K562 (cell line): ENCODE data around the gene HEATR3. TPM values are rescaled to one million over a fixed set of nuclear protein-coding genes. Genes with fewer than 3 reads are reported as not detected.

Experiments
- ATAC-seq: fragments of 200-7000 bp; cut with Tn5 transposase; 3 replicates; pipeline ENCODE4 v1.9.1; 2020; ENCODE audit warnings: moderate library complexity
- BruUV-seq: library from RNA; stranded (reverse); fragments of 400-500 nt; replicated peaks from 2 replicates; lab custom pipeline; 2021; lab: Mats Ljungman, UMichigan
- CTCF ChIA-PET: fragments of 300-600 bp; formaldehyde crosslinking; extraction: SDS; loops from one replicate; lab custom pipeline; 2021; ENCODE audit warnings: low intra/inter-chr PET ratio; lab: Yijun Ruan, JAX
- POLR2A ChIA-PET: fragments of 300-600, 350-650 bp; sonication (Branson Sonifier 250); formaldehyde crosslinking; extraction: SDS; loops from one replicate; lab custom pipeline; 2021; ENCODE audit warnings: antibody characterized with exemption, inconsistent platforms; lab: Yijun Ruan, JAX
- DNase-seq, 4 experiments: peaks; one replicate each; pipeline versions ENCODE4 v3.0.0 to v3.0.0-alpha.2; 2011 to 2018; ENCODE audit warnings: low spot score in 3 of 4, mixed read lengths in 3 of 4; ENCODE audit errors: extremely low read depth in 1 of 4
- FAIRE-seq: peaks from 2 replicates; lab custom pipeline; 2011; peaks lifted over from hg19 to GRCh38; lab: Jason Lieb, UNC
- H2AFZ ChIP-seq: 2 replicates; pipeline ENCODE4 v1.6.0; 2011; ENCODE audit warnings: low read depth, low read length, control low read depth, inconsistent platforms
- H3K27ac ChIP-seq: fragments of 200-600 bp; 3 replicates; pipeline ENCODE4 v1.8.0; 2011; ENCODE audit warnings: low read depth, mild to moderate bottlenecking, control low read depth, inconsistent platforms, low read length, moderate library complexity, mixed read lengths; ENCODE audit errors: extremely low read depth
- H3K27me3 ChIP-seq, 2 experiments: fragments of 300-600 bp in 1 of 2; 2 replicates in 1 of 2; 3 replicates in 1 of 2; pipeline versions ENCODE4 v1.6.0 to v1.8.0; 2011; ENCODE audit warnings: inconsistent platforms in 2 of 2, low read length in 2 of 2, mild to moderate bottlenecking in 1 of 2, mixed read lengths in 1 of 2, moderate library complexity in 1 of 2; ENCODE audit not compliant: control insufficient read depth in 2 of 2, insufficient read depth in 2 of 2
- H3K36me3 ChIP-seq: fragments of 300-600 bp; 3 replicates; pipeline ENCODE4 v1.8.0; 2011; ENCODE audit warnings: mild to moderate bottlenecking, low read length, inconsistent platforms; ENCODE audit not compliant: control insufficient read depth, insufficient read depth
- H3K4me1 ChIP-seq, 2 experiments: fragments of 200-600 bp in 1 of 2; replicated peaks in 1 of 2; 2 replicates in 1 of 2; 3 replicates in 1 of 2; pipeline versions ENCODE4 v1.5.1 to v1.8.0; 2011; ENCODE audit warnings: inconsistent platforms in 2 of 2, low read length in 2 of 2, mild to moderate bottlenecking in 1 of 2, mixed read lengths in 1 of 2, moderate library complexity in 1 of 2; ENCODE audit not compliant: control insufficient read depth in 2 of 2, insufficient read depth in 2 of 2
- H3K4me2 ChIP-seq: 2 replicates; pipeline ENCODE4 v1.6.1; 2011; ENCODE audit warnings: low read length, control low read depth, inconsistent platforms, mixed read lengths; ENCODE audit not compliant: insufficient read depth
- H3K4me3 ChIP-seq: fragments of 200-600 bp; sonication (generic), shearing (Covaris generic); 2 replicates; pipeline ENCODE4 v1.5.1; 2016; ENCODE audit warnings: control low read depth, inconsistent platforms
- H3K79me2 ChIP-seq: fragments of 200-600 bp; 3 replicates; pipeline ENCODE4 v1.8.0; 2011; ENCODE audit warnings: low read length, inconsistent platforms; ENCODE audit not compliant: control insufficient read depth, insufficient read depth
- H3K9ac ChIP-seq, 2 experiments: 2 replicates each; pipeline versions ENCODE4 v1.6.0 to v1.6.1; 2011; ENCODE audit warnings: low read depth in 2 of 2, low read length in 2 of 2, control low read depth in 1 of 2, inconsistent platforms in 1 of 2, mild to moderate bottlenecking in 1 of 2, mixed read lengths in 1 of 2; ENCODE audit not compliant: insufficient read depth in 1 of 2
- H3K9me1 ChIP-seq: one replicate; pipeline ENCODE4 v1.6.0; 2011; ENCODE audit warnings: inconsistent platforms, mild to moderate bottlenecking, low read length, moderate library complexity; ENCODE audit not compliant: control insufficient read depth, insufficient read depth
- H3K9me3 ChIP-seq: replicated peaks from 2 replicates; pipeline ENCODE4 v1.5.1; 2011; ENCODE audit warnings: low read depth, low read length, inconsistent platforms; ENCODE audit not compliant: control insufficient read depth, insufficient read depth
- H4K20me1 ChIP-seq: replicated peaks from 2 replicates; pipeline ENCODE4 v1.6.1; 2011; ENCODE audit warnings: low read length, inconsistent platforms, mixed read lengths; ENCODE audit not compliant: control insufficient read depth, insufficient read depth
- CHD2 ChIP-seq: IDR thresholded peaks from 2 replicates; pipeline ENCODE4 v1.6.1; 2011; ENCODE audit warnings: low read depth, low read length
- GABPA ChIP-seq: fragments of 200-800 bp; sonication (Bioruptor generic); conservative IDR thresholded peaks from 2 replicates; pipeline ENCODE4 v1.6.1; 2016; ENCODE audit warnings: low read depth, missing genetic modification characterization, missing compliant biosample characterization
- KAT2B ChIP-seq: IDR thresholded peaks from one replicate; pipeline ENCODE4 v1.6.1; 2012; ENCODE audit warnings: low read depth, mild to moderate bottlenecking, control low read depth, inconsistent platforms, low read length, moderate library complexity
- KHSRP ChIP-seq: fragments of 450-650 bp; IDR thresholded peaks from 2 replicates; pipeline ENCODE4 v1.6.1; 2017
- LARP7 ChIP-seq: fragments of 450-650 bp; IDR thresholded peaks from 2 replicates; pipeline ENCODE4 v1.6.1; 2016
- MCM3 ChIP-seq: fragments of 450-650 bp; IDR thresholded peaks from 2 replicates; pipeline ENCODE4 v1.6.1; 2016
- MEIS2 ChIP-seq: fragments of 450-650 bp; IDR thresholded peaks from 2 replicates; pipeline ENCODE4 v1.6.1; 2014; ENCODE audit warnings: mild to moderate bottlenecking; ENCODE audit not compliant: partially characterized antibody
- NR3C1 ChIP-seq: sonication (generic); formaldehyde crosslinking; IDR thresholded peaks from 2 replicates; pipeline ENCODE4 v1.8.1; 2022; ENCODE audit warnings: missing genetic modification reagents
- RAD21 ChIP-seq, 2 experiments: fragments of 250-450 bp in 1 of 2; fragments of 450-650 bp in 1 of 2; sonication (Bioruptor Pico) in 1 of 2; formaldehyde crosslinking in 1 of 2; IDR thresholded peaks in 1 of 2; conservative IDR thresholded peaks in 1 of 2; 2 replicates each; pipeline versions ENCODE4 v1.4.0 to v1.8.0; 2020 to 2022; ENCODE audit warnings: mild to moderate bottlenecking in 2 of 2, moderate library complexity in 1 of 2
- RBM14 ChIP-seq: fragments of 200-400 bp; formaldehyde crosslinking; IDR thresholded peaks from 2 replicates; pipeline ENCODE4 v1.6.1; 2018; ENCODE audit warnings: low read depth, mild to moderate bottlenecking, low read length, moderate library complexity, borderline replicate concordance; ENCODE audit not compliant: insufficient read depth
- ZSCAN32 ChIP-seq: fragments of 450-650 bp; formaldehyde crosslinking; IDR thresholded peaks from 2 replicates; pipeline ENCODE4 v1.4.0; 2020; ENCODE audit warnings: mild to moderate bottlenecking, moderate library complexity
- WGBS: fragments of 100-300 bp; shearing (Covaris generic); methylation state at CpG from one replicate; pipeline ENCODE4 v1.1.6; 2016; ENCODE audit warnings: low coverage, mixed read lengths; ENCODE audit not compliant: insufficient coverage; ENCODE audit errors: missing lambda C conversion rate; 5-methylcytosine and 5-hydroxymethylcytosine counted together
- in situ Hi-C: fragments of 300-500 bp; cut with MboI; formaldehyde crosslinking; loops from 4 replicates; pipeline ENCODE4 v1.15.0; 2018; ENCODE audit warnings: inconsistent platforms, mixed read lengths
- intact Hi-C: fragments of 100-400 bp; cut with micrococcal nuclease; formaldehyde crosslinking; loops from 2 replicates; pipeline ENCODE4 v1.14.2; 2022
- polyA plus RNA-seq, 8 experiments: library from polyadenylated mRNA; depleted of rRNA in 4 of 8; stranded (reverse) in 5 of 8; unstranded in 3 of 8; fragments of >200 nt; fragmentation: Nextera tagmentation in 2 of 8; fragmentation: Illumina TruSeq in 1 of 8; extraction: Ambion mirVana in 2 of 8; extraction: Trizol in 1 of 8; gene quantifications; 2 replicates each; pipeline versions ENCODE4 v1.2.1 to v1.2.3, GENCODE V29; 2011 to 2014; ENCODE audit warnings: inconsistent platforms in 1 of 8, missing spikeins in 1 of 8
- total RNA-seq, 7 experiments: library from RNA; depleted of rRNA in 6 of 7; stranded (reverse); fragments of >200 nt in 6 of 7; fragmentation: Illumina TruSeq in 2 of 7; extraction: Trizol in 2 of 7; gene quantifications; 2 replicates each; pipeline versions ENCODE4 v1.2.1 to v1.2.3, GENCODE V29; 2011 to 2021; ENCODE audit warnings: low replicate concordance in 1 of 7
- TF ChIP-seq, protein P1 (sequence below), 2 experiments: fragments of 250-450 bp in 1 of 2; fragments of 450-650 bp in 1 of 2; sonication (Bioruptor Pico) in 1 of 2; IDR thresholded peaks; 2 replicates each; pipeline versions ENCODE4 v1.6.1 to v1.8.0; 2016 to 2021; ENCODE audit warnings: mild to moderate bottlenecking in 2 of 2, moderate library complexity in 2 of 2, missing compliant biosample characterization in 1 of 2, missing genetic modification characterization in 1 of 2
- TF ChIP-seq, protein P2 (sequence below): fragments of 250-450 bp; sonication (Bioruptor Pico); IDR thresholded peaks from 2 replicates; pipeline ENCODE4 v1.8.0; 2021; ENCODE audit warnings: moderate library complexity, mild to moderate bottlenecking, inconsistent platforms
- TF ChIP-seq, protein P3 (sequence below), 3 experiments: IDR thresholded peaks in 2 of 3; conservative IDR thresholded peaks in 1 of 3; 2 replicates each; pipeline ENCODE4 v1.5.1; 2011 to 2012; ENCODE audit warnings: low read length in 3 of 3, mild to moderate bottlenecking in 3 of 3, control low read depth in 2 of 3, improper control_type of control experiment in 1 of 3, inconsistent platforms in 1 of 3, low read depth in 1 of 3, mixed read lengths in 1 of 3, moderate library complexity in 1 of 3; ENCODE audit not compliant: insufficient read depth in 2 of 3

HEATR3 gene
- total and polyA plus RNA-seq, 9 of the 15 experiments (the other 6 are each of a cell fraction or from before 2014, with no cell fraction given) = 1.7 to 30.2 (median 18.8) TPM

DNA sequence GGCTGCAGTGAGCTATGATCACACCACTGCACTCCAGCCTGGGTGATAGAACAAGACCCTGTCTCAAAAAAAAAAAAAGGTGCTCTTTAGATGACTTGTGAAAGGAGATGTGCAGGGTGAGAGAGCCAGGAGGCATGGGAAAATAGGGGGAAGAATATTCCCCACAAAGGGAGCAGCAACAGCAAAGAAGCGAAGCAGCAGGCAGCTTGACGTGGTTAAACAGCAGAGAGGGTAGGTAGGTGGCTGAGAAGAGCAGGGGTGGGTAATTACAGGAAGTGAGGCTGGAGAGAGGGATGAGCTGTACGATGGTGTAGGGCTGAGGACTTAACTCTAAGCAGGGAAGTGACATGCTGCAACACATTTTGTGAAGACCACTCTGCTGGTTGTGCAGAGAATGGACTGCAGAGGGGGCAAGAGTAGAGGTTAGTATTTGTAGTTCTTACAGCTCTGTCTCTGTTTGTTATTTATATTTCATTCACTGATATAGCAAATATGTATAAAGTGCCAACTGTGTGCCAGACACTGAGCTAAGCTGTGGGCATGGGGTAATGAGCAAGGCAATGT lies 1.6 kb downstream of the HEATR3 start:
- H3K27me3 ChIP-seq = no peaks in the 10 kb centered on the region
- peaks cover 20% of the 10 kb centered on the region for H3K79me2 ChIP-seq
- H2AFZ ChIP-seq = no peak overlapping the region
- ATAC-seq (peak; percentile 62), FAIRE-seq (no peak), DNase-seq (peak in 2 of 4 experiments; percentile 23 to 50)
- in situ Hi-C loops = no loop called here
- H4K20me1 ChIP-seq = peaks cover 11% of the 10 kb centered on the region
- ChIA-PET POLR2A (interaction anchor here (0.6 to 1.7 kb wide), 6 partner anchors 17 to 1701 kb away, joined by 3 to 5 read pairs (median 3); no protein-coding TSS in a partner anchor), CTCF (interaction anchor here (1.1 kb wide), 1 partner anchor 143 kb away, joined by 3 read pairs; no protein-coding TSS in a partner anchor)
- H3K9me1 ChIP-seq = no peaks in the 10 kb centered on the region
- no TSS peak for BruUV-seq
- peak overlapping the region; percentile 21; the same call in 1 of the 2 replicates for H3K4me2 ChIP-seq
- 47% methylated on average over 3 of the region's 3 CpGs for WGBS
- no peaks in the 10 kb centered on the region for H3K9me3 ChIP-seq
- peak overlapping the region in 1 of 2 experiments; percentile 52; a peak in 2 of 4 replicates for H3K9ac ChIP-seq
- peaks cover 20 to 23% of the 10 kb centered on the region in 2 experiments; a peak in 4 of 5 replicates for H3K4me1 ChIP-seq
- intact Hi-C loops = loop anchor here (1.0 to 5.0 kb wide), 2 partner anchors 40 to 143 kb away; partner anchors contain the start of gene CNEP1R1
- no peak overlapping the region for H3K27ac ChIP-seq
- H3K36me3 ChIP-seq = peaks cover 27% of the 10 kb centered on the region
- no peak overlapping the region for H3K4me3 ChIP-seq
- TF ChIP-seq GABPA (tag) = no peak
- TF ChIP-seq KAT2B = no peak
- TF ChIP-seq ZSCAN32 (CRISPR knock-in tag) = no peak
- no peak for TF ChIP-seq MCM3
- 0 out of 2 replicates have a peak, but pooled peaks have one; percentile 52 for TF ChIP-seq LARP7
- TF ChIP-seq CHD2 = no peak
- TF ChIP-seq KHSRP = no peak
- TF ChIP-seq, protein P1, sequence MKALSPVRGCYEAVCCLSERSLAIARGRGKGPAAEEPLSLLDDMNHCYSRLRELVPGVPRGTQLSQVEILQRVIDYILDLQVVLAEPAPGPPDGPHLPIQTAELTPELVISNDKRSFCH (CRISPR knock-in tag; IDR thresholded peaks at IDR 0.05) = no peak
- TF ChIP-seq, protein P1 (tag; IDR thresholded peaks at IDR 0.05) = no peak
- no peak for TF ChIP-seq RBM14
- TF ChIP-seq MEIS2 = no peak
- no peak for TF ChIP-seq NR3C1 (CRISPR knock-in tag)
- TF ChIP-seq RAD21 (CRISPR knock-in tag; conservative IDR thresholded peaks at IDR 0.05 in 1 of 2, IDR thresholded peaks at IDR 0.05 in 1 of 2) = peak in 1 of 2 experiments; percentile 48; a peak in 2 of 4 replicates
- TF ChIP-seq, protein P2, sequence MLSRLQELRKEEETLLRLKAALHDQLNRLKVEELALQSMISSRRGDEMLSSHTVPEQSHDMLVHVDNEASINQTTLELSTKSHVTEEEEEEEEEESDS (CRISPR knock-in tag) = no peak
- TF ChIP-seq, protein P3, sequence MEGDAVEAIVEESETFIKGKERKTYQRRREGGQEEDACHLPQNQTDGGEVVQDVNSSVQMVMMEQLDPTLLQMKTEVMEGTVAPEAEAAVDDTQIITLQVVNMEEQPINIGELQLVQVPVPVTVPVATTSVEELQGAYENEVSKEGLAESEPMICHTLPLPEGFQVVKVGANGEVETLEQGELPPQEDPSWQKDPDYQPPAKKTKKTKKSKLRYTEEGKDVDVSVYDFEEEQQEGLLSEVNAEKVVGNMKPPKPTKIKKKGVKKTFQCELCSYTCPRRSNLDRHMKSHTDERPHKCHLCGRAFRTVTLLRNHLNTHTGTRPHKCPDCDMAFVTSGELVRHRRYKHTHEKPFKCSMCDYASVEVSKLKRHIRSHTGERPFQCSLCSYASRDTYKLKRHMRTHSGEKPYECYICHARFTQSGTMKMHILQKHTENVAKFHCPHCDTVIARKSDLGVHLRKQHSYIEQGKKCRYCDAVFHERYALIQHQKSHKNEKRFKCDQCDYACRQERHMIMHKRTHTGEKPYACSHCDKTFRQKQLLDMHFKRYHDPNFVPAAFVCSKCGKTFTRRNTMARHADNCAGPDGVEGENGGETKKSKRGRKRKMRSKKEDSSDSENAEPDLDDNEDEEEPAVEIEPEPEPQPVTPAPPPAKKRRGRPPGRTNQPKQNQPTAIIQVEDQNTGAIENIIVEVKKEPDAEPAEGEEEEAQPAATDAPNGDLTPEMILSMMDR (IDR thresholded peaks at IDR 0.05 in 2 of 3, conservative IDR thresholded peaks at IDR 0.05 in 1 of 3; ENCODE audit: insufficient read depth in 2 of 3, low read depth in 1 of 3, low read length in 3 of 3) = peak; percentile 44 to 53 (median 48)
